Esophagus muscularis mucosa (tissue), 3 donors: ENCODE data around the gene GOLGA1.

Source experiments
- CTCF ChIP-seq, 3 experiments: fragments of 200-600 bp in 2 of 3; fragments of 450-650 bp in 1 of 3; sonication (generic) in 2 of 3; IDR thresholded peaks; one replicate each; pipeline ENCODE4 v1.5.1; 2017 to 2019; ENCODE audit warnings: antibody characterized with exemption in 3 of 3, mild to moderate bottlenecking in 2 of 3, moderate library complexity in 1 of 3
- POLR2A ChIP-seq: fragments of 450-650 bp; IDR thresholded peaks from one replicate; pipeline ENCODE4 v1.6.1; 2017; ENCODE audit warnings: antibody characterized with exemption, moderate library complexity, mild to moderate bottlenecking, low read depth
- POLR2AphosphoS5 ChIP-seq, 2 donors: sonication (generic); formaldehyde crosslinking; IDR thresholded peaks; one replicate each; pipeline ENCODE4 v1.6.1; 2017; ENCODE audit warnings: antibody characterized with exemption in 2 of 2

GRCh38 chr9:124875501-124875900 is 65.4 kb downstream of the GOLGA1 start:
- TF ChIP-seq CTCF (IDR thresholded peaks at IDR 0.05), result no peak
- TF ChIP-seq POLR2AphosphoS5 (IDR thresholded peaks at IDR 0.05), result no peak
- TF ChIP-seq POLR2A, result no peak
